ENCODE data around the gene ZNF565.
"Not testable (repeated sequence)": the region's sequence is repeated elsewhere in the genome, so short reads cannot be mapped to it uniquely, and the experiment has no call there.

GRCh38 chr19:36173846-36174245, 40.6 kb downstream of the ZNF565 start:
- TF ChIP-seq POLR2A (IDR thresholded peaks at IDR 0.05; ENCODE audit: low read length); GATA1 (IDR thresholded peaks at IDR 0.05; ENCODE audit: low read depth, low read length): not testable (repeated sequence)
